GM23338 (cell line): ENCODE measurements around the gene ARCN1. TPM values are rescaled to one million over a fixed set of nuclear protein-coding genes. Genes with fewer than 3 reads are reported as not detected.

ENCODE experiments used
- ATAC-seq: fragments of 200-7000 bp; cut with Tn5 transposase; 3 replicates; pipeline ENCODE4 v1.9.1; 2020
- DNase-seq: peaks from one replicate; pipeline ENCODE4 v3.0.0-alpha.2; 2015; ENCODE audit warnings: low spot score
- H2AFZ ChIP-seq: fragments of 200-600 bp; sonication (generic); 2 replicates; pipeline ENCODE4 v1.8.0; 2016; ENCODE audit warnings: antibody characterized with exemption, mild to moderate bottlenecking, moderate library complexity
- H3F3A ChIP-seq: fragments of 200-600 bp; sonication (generic); replicated peaks from 2 replicates; pipeline ENCODE4 v1.8.0; 2017; ENCODE audit warnings: antibody characterized with exemption, mixed run types, low read depth
- H3K27ac ChIP-seq: fragments of 200-600 bp; sonication (generic); 2 replicates; pipeline ENCODE4 v1.6.1; 2016; ENCODE audit warnings: low read depth
- H3K27me3 ChIP-seq: fragments of 200-600 bp; sonication (generic); 2 replicates; pipeline ENCODE4 v1.8.0; 2016; ENCODE audit warnings: mild to moderate bottlenecking, mixed run types, moderate library complexity; ENCODE audit not compliant: insufficient read depth
- H3K36me3 ChIP-seq: fragments of 200-600 bp; sonication (generic); 2 replicates; pipeline ENCODE4 v1.8.0; 2016; ENCODE audit warnings: mild to moderate bottlenecking; ENCODE audit not compliant: insufficient read depth
- H3K4me1 ChIP-seq: fragments of 200-600 bp; sonication (generic); 2 replicates; pipeline ENCODE4 v1.8.0; 2016; ENCODE audit warnings: mild to moderate bottlenecking, moderate library complexity; ENCODE audit not compliant: insufficient read depth
- H3K4me2 ChIP-seq: fragments of 200-600 bp; sonication (generic); 2 replicates; pipeline ENCODE4 v1.7.1; 2017; ENCODE audit warnings: mixed run types
- H3K4me3 ChIP-seq: fragments of 200-600 bp; sonication (generic); 2 replicates; pipeline ENCODE4 v1.6.1; 2016; ENCODE audit warnings: mixed run types
- H3K79me2 ChIP-seq: fragments of 200-600 bp; sonication (generic); replicated peaks from 2 replicates; pipeline ENCODE4 v1.8.0; 2017; ENCODE audit warnings: mild to moderate bottlenecking; ENCODE audit not compliant: insufficient read depth
- H3K9me2 ChIP-seq: fragments of 200-600 bp; sonication (generic); 2 replicates; pipeline ENCODE4 v1.8.0; 2017; ENCODE audit not compliant: insufficient read depth
- H4K20me1 ChIP-seq: fragments of 200-600 bp; sonication (generic); replicated peaks from 2 replicates; pipeline ENCODE4 v1.8.0; 2017; ENCODE audit warnings: mild to moderate bottlenecking; ENCODE audit not compliant: insufficient read depth
- H3K27ac Mint-ChIP-seq: 2 replicates; pipeline ENCODE4 v1.8.0; 2020; ENCODE audit warnings: inconsistent platforms, mild to moderate bottlenecking, moderate library complexity, mixed read lengths
- H3K27me3 Mint-ChIP-seq: 3 replicates; pipeline ENCODE4 v1.8.0; 2022; ENCODE audit warnings: low read depth, mild to moderate bottlenecking, moderate library complexity, mixed read lengths, inconsistent platforms; ENCODE audit not compliant: insufficient read depth, poor library complexity
- H3K36me3 Mint-ChIP-seq: 3 replicates; pipeline ENCODE4 v1.8.0; 2021; ENCODE audit warnings: low read depth, mild to moderate bottlenecking, inconsistent platforms, moderate library complexity, mixed read lengths
- H3K4me1 Mint-ChIP-seq: 3 replicates; pipeline ENCODE4 v1.8.0; 2020; ENCODE audit warnings: mild to moderate bottlenecking, inconsistent platforms, mixed read lengths
- H3K4me3 Mint-ChIP-seq: 3 replicates; pipeline ENCODE4 v1.8.0; 2021; ENCODE audit warnings: moderate library complexity, mild to moderate bottlenecking, inconsistent platforms, mixed read lengths
- H3K9me3 Mint-ChIP-seq: 3 replicates; pipeline ENCODE4 v1.8.0; 2020; ENCODE audit warnings: moderate library complexity, mild to moderate bottlenecking, inconsistent platforms, mixed read lengths
- CREB1 ChIP-seq: fragments of 250-450 bp; sonication (Bioruptor Pico); IDR thresholded peaks from 2 replicates; pipeline ENCODE4 v1.5.0; 2020; ENCODE audit warnings: low read depth, mild to moderate bottlenecking, moderate library complexity
- CTCF ChIP-seq, 2 experiments: fragments of 200-600 bp in 1 of 2; sonication (generic) in 1 of 2; conservative IDR thresholded peaks; 2 replicates each; pipeline versions ENCODE4 v1.5.1 to v1.6.1; 2016 to 2017; ENCODE audit warnings: antibody characterized with exemption in 2 of 2, low read depth in 2 of 2, mild to moderate bottlenecking in 2 of 2, moderate library complexity in 1 of 2
- ETS1 ChIP-seq: IDR thresholded peaks from 2 replicates; pipeline ENCODE4 v1.6.1; 2016; ENCODE audit warnings: antibody characterized with exemption
- EZH2 ChIP-seq: fragments of 200-600 bp; sonication (generic); IDR thresholded peaks from one replicate; pipeline ENCODE4 v1.8.0; 2017; ENCODE audit warnings: antibody characterized with exemption, mild to moderate bottlenecking, low read depth; ENCODE audit not compliant: unreplicated experiment
- EZH2phosphoT487 ChIP-seq: fragments of 200-600 bp; sonication (generic); IDR thresholded peaks from one replicate; pipeline ENCODE4 v1.8.1; 2018; ENCODE audit warnings: antibody characterized with exemption; ENCODE audit not compliant: unreplicated experiment
- JUNB ChIP-seq: IDR thresholded peaks from one replicate; pipeline ENCODE4 v1.6.1; 2016; ENCODE audit warnings: antibody characterized with exemption; ENCODE audit not compliant: unreplicated experiment
- NANOG ChIP-seq: IDR thresholded peaks from 2 replicates; pipeline ENCODE4 v1.6.1; 2016; ENCODE audit warnings: antibody characterized with exemption, borderline replicate concordance
- POLR2AphosphoS5 ChIP-seq: IDR thresholded peaks from 2 replicates; pipeline ENCODE4 v1.6.1; 2016; ENCODE audit warnings: antibody characterized with exemption, low read depth
- STAT1 ChIP-seq: IDR thresholded peaks from one replicate; pipeline ENCODE4 v1.6.1; 2016; ENCODE audit warnings: antibody characterized with exemption; ENCODE audit not compliant: unreplicated experiment
- ZNF114 ChIP-seq: fragments of 250-450 bp; sonication (Bioruptor Pico); IDR thresholded peaks from 2 replicates; pipeline ENCODE4 v1.5.0; 2020; ENCODE audit warnings: mild to moderate bottlenecking, moderate library complexity
- ZNF331 ChIP-seq: fragments of 250-450 bp; sonication (Bioruptor Pico); IDR thresholded peaks from 2 replicates; pipeline ENCODE4 v1.5.0; 2020; ENCODE audit warnings: low read depth, mild to moderate bottlenecking, moderate library complexity
- polyA plus RNA-seq: library from polyadenylated mRNA; unstranded; fragments of >200 nt; fragmentation: Nextera tagmentation; extraction: Ambion mirVana; gene quantifications from 2 replicates; pipeline ENCODE4 v1.2.1, GENCODE V29; 2016
- total RNA-seq: library from RNA; depleted of rRNA; stranded (reverse); fragments of >200 nt; shearing (Covaris generic); gene quantifications from 2 replicates; pipeline ENCODE4 v1.2.3, GENCODE V29; 2014
- TF ChIP-seq, protein P1 (sequence below): IDR thresholded peaks from one replicate; pipeline ENCODE4 v1.6.1; 2018; ENCODE audit warnings: antibody characterized with exemption; ENCODE audit not compliant: unreplicated experiment
- TF ChIP-seq, protein P2 (sequence below): fragments of 250-450 bp; sonication (Bioruptor Pico); IDR thresholded peaks from 2 replicates; pipeline ENCODE4 v1.5.0; 2020; ENCODE audit warnings: mild to moderate bottlenecking, moderate library complexity

The ARCN1 gene
- total and polyA plus RNA-seq, 2 experiments from 2014 or later: 79.9 to 106 TPM

DNA sequence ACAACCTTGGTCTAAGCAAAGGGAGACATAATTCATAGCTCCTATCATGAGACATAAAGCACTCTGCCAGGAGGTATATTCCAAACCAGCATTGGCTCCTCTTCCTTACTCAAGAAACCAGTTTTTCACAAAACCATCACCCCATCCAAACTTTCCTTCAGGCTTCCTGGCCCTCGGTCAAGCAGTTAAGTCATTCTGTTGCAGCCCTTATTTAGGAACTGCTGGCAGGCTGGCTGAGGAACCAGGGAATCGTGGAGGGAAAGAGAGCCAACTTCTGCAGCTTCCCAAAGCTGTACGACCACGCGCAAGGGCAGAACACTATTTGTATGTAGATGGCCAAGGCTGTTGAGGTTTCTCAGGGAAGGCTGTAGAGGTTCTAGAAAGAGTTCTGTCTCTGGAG, 7.2 kb upstream of the ARCN1 start:
- H3K4me1 ChIP-seq: no peaks in the 10 kb centered on the region
- H3K27me3 Mint-ChIP-seq: peaks cover 3% of the 10 kb centered on the region
- H3F3A ChIP-seq: peaks cover 8% of the 10 kb centered on the region; the same call in 1 of the 2 replicates
- no peak overlapping the region for H3K27ac Mint-ChIP-seq
- DNase-seq: peak; percentile 6
- H3K79me2 ChIP-seq: no peaks in the 10 kb centered on the region
- no peak overlapping the region for H3K4me3 ChIP-seq
- no peaks in the 10 kb centered on the region for H3K9me3 Mint-ChIP-seq
- no peaks in the 10 kb centered on the region; the same call in 2 of the 3 replicates for H3K4me1 Mint-ChIP-seq
- no peak for TF ChIP-seq STAT1
- TF ChIP-seq POLR2AphosphoS5: no peak
- no peak for TF ChIP-seq ZNF114 (CRISPR knock-in tag)
- TF ChIP-seq, protein P1, sequence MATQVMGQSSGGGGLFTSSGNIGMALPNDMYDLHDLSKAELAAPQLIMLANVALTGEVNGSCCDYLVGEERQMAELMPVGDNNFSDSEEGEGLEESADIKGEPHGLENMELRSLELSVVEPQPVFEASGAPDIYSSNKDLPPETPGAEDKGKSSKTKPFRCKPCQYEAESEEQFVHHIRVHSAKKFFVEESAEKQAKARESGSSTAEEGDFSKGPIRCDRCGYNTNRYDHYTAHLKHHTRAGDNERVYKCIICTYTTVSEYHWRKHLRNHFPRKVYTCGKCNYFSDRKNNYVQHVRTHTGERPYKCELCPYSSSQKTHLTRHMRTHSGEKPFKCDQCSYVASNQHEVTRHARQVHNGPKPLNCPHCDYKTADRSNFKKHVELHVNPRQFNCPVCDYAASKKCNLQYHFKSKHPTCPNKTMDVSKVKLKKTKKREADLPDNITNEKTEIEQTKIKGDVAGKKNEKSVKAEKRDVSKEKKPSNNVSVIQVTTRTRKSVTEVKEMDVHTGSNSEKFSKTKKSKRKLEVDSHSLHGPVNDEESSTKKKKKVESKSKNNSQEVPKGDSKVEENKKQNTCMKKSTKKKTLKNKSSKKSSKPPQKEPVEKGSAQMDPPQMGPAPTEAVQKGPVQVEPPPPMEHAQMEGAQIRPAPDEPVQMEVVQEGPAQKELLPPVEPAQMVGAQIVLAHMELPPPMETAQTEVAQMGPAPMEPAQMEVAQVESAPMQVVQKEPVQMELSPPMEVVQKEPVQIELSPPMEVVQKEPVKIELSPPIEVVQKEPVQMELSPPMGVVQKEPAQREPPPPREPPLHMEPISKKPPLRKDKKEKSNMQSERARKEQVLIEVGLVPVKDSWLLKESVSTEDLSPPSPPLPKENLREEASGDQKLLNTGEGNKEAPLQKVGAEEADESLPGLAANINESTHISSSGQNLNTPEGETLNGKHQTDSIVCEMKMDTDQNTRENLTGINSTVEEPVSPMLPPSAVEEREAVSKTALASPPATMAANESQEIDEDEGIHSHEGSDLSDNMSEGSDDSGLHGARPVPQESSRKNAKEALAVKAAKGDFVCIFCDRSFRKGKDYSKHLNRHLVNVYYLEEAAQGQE: no peak
- no peak for TF ChIP-seq EZH2
- no peak for TF ChIP-seq ZNF331 (CRISPR knock-in tag)
- no peak for TF ChIP-seq CTCF (conservative IDR thresholded peaks at IDR 0.05; ENCODE audit: low read depth in 2 of 2)
- TF ChIP-seq, protein P2, sequence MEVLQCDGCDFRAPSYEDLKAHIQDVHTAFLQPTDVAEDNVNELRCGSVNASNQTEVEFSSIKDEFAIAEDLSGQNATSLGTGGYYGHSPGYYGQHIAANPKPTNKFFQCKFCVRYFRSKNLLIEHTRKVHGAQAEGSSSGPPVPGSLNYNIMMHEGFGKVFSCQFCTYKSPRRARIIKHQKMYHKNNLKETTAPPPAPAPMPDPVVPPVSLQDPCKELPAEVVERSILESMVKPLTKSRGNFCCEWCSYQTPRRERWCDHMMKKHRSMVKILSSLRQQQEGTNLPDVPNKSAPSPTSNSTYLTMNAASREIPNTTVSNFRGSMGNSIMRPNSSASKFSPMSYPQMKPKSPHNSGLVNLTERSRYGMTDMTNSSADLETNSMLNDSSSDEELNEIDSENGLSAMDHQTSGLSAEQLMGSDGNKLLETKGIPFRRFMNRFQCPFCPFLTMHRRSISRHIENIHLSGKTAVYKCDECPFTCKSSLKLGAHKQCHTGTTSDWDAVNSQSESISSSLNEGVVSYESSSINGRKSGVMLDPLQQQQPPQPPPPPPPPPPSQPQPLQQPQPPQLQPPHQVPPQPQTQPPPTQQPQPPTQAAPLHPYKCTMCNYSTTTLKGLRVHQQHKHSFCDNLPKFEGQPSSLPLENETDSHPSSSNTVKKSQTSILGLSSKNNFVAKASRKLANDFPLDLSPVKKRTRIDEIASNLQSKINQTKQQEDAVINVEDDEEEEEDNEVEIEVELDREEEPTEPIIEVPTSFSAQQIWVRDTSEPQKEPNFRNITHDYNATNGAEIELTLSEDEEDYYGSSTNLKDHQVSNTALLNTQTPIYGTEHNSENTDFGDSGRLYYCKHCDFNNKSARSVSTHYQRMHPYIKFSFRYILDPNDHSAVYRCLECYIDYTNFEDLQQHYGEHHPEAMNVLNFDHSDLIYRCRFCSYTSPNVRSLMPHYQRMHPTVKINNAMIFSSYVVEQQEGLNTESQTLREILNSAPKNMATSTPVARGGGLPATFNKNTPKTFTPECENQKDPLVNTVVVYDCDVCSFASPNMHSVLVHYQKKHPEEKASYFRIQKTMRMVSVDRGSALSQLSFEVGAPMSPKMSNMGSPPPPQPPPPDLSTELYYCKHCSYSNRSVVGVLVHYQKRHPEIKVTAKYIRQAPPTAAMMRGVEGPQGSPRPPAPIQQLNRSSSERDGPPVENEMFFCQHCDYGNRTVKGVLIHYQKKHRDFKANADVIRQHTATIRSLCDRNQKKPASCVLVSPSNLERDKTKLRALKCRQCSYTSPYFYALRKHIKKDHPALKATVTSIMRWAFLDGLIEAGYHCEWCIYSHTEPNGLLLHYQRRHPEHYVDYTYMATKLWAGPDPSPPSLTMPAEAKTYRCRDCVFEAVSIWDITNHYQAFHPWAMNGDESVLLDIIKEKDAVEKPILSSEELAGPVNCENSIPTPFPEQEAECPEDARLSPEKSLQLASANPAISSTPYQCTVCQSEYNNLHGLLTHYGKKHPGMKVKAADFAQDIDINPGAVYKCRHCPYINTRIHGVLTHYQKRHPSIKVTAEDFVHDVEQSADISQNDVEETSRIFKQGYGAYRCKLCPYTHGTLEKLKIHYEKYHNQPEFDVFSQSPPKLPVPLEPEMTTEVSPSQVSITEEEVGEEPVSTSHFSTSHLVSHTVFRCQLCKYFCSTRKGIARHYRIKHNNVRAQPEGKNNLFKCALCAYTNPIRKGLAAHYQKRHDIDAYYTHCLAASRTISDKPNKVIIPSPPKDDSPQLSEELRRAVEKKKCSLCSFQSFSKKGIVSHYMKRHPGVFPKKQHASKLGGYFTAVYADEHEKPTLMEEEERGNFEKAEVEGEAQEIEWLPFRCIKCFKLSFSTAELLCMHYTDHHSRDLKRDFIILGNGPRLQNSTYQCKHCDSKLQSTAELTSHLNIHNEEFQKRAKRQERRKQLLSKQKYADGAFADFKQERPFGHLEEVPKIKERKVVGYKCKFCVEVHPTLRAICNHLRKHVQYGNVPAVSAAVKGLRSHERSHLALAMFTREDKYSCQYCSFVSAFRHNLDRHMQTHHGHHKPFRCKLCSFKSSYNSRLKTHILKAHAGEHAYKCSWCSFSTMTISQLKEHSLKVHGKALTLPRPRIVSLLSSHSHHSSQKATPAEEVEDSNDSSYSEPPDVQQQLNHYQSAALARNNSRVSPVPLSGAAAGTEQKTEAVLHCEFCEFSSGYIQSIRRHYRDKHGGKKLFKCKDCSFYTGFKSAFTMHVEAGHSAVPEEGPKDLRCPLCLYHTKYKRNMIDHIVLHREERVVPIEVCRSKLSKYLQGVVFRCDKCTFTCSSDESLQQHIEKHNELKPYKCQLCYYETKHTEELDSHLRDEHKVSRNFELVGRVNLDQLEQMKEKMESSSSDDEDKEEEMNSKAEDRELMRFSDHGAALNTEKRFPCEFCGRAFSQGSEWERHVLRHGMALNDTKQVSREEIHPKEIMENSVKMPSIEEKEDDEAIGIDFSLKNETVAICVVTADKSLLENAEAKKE (CRISPR knock-in tag): no peak
- TF ChIP-seq CREB1 (CRISPR knock-in tag): no peak
- TF ChIP-seq EZH2phosphoT487: no peak
- TF ChIP-seq NANOG: no peak
- no peak for TF ChIP-seq ETS1
- no peak for TF ChIP-seq JUNB
- 0 out of 3 replicates have a peak, but pooled peaks cover 2% of the 10 kb centered on the region for H3K36me3 Mint-ChIP-seq
- peak overlapping the region; percentile 59 for H3K4me3 Mint-ChIP-seq
- no peak overlapping the region for H2AFZ ChIP-seq
- ATAC-seq: no peak
- no peaks in the 10 kb centered on the region for H3K27me3 ChIP-seq
- no peaks in the 10 kb centered on the region for H4K20me1 ChIP-seq
- no peak overlapping the region for H3K27ac ChIP-seq
- no peak overlapping the region for H3K4me2 ChIP-seq
- no peaks in the 10 kb centered on the region for H3K36me3 ChIP-seq
- H3K9me2 ChIP-seq: no peaks in the 10 kb centered on the region
